GM15510 (cell line): ENCODE data around the gene TSC1.

Source experiments
- POLR2A ChIP-seq: IDR thresholded peaks from 3 replicates; pipeline ENCODE4 v1.6.1; 2011; ENCODE audit warnings: borderline replicate concordance; ENCODE audit not compliant: insufficient read length; ENCODE audit errors: extremely low read depth

The TSC1 gene

DNA sequence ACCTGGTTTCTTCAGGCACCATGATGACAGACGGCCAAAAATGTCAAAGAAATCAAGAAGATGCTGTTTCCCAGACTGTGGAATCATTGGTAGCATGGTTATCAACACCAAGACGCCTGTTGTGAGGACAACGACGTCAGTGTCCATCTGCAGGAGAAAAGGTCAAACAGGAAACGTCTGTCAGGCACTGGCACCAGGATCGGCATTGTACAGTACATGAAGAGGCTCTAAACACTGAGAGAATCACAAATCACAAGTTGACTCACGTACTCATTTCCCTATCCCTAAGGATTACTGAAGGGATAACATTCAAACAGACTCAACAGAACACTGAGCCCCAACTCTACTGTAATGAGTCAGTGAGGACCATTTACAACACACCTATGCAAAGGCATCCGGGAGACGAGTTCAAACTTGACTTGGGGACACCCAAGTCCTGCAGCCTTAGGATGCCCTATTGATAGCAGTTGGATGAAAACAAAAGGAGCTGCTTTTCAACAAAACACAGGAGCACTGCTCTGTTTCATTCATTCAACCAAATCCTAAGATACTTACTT is 21.0 kb downstream of the TSC1 start:
- no peak for TF ChIP-seq POLR2A

DNA sequence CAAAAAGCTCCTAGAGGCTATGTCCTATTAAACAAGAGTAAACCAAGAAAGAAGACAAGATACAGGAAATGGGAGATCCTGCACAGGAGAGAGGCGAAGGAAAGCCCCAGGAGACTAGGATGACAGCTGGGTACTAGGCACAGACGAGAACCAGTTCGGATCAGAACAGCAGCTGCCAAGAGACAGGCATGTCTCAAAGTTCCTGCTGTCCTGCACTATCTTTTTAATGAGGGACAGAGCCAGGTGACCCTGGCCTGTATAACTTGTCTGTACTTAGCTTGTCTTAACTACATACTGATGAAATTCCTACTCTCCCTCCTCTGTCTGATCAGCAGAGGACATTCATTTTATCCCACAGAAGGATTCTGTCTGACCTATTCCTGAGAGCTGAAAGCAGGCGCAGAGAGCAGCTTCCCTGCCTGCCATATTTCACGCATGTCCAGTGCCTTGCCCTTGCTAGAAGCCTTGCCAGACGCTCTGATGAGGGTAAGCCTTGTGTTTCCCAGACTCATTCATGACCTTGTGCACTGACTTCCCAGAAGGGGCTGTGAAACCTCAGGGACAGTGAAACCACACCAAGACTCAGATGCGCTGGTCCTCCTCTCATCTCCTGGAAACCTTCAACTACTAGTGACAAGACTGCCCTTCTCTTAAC is 24.7 kb downstream of the TSC1 start:
- no peak for TF ChIP-seq POLR2A

DNA sequence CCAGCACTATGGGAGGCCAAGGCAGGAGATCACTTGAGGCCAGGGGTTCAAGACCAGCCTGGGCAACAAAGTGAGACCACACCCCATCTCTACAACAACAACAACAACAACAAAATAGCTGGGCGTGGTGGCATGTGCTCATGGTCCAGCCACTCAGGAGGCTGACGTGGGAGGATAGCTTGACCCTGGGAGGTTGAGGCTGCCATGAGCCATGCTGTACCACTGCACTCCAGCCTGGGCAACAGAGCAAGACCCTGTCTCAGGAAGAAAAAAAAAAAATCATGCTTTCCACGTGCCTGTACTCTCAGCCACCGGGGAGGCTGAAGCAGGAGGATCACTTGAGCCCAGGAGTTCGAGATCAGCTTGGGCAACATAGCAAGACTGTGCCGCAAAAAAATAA is 29.5 kb downstream of the TSC1 start:
- no peak for TF ChIP-seq POLR2A

DNA sequence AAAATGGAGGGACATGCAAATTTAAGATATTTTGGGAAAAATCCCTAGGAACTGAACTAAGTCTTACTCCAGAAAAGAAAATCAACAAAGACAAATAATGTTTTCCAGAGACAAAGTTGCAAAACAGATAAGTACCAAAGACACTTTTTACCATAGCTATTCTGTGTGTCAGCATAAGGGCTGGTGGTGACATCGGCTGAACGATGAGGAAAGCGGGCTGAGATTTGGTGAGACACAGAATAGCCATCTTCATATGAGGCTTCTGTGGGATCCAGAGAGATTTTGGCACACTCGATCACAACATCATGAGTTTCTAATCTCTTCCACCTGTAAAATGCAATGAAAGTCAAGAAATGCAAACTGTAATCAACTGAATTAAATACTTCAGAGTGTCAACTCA is 32.3 kb downstream of the TSC1 start:
- TF ChIP-seq POLR2A: no peak

DNA sequence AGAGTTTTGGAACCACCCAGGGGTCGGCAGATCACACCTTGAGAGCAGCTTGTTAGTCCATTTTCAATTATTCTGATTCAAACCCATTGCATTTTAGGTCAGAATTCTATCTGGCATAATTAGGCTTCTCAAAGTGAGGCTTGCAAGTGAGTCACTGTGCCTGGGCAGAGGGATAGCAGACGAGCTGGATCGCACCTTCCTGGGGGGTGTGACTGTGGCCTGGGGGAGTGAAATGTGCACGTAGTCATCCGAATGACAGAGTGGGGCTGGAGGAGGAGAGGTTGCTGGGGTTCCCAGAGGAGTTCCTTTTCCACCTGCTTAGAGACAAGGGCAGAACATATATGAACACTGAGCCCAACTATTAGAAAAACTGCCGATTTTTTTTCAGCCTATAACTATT is 34.0 kb downstream of the TSC1 start:
- TF ChIP-seq POLR2A: no peak

DNA sequence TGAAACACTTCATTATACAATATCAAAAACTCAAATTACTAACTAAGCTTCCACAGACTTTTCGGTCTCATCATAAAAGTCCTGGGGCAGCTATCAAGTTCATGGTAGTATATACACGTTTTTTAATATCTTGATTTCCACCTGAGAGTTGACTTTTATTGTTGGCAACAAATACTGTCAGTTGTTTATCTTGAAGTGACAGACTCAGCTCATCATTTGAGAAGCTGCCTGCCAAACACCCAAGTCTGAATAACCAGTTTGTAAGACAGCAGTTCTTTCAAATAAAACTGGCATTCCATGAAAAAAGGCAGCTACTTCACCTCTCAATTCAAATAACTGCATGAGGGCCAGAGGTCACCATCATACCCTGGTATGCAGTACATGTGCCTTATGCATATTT is 35.1 kb downstream of the TSC1 start:
- no peak for TF ChIP-seq POLR2A

DNA sequence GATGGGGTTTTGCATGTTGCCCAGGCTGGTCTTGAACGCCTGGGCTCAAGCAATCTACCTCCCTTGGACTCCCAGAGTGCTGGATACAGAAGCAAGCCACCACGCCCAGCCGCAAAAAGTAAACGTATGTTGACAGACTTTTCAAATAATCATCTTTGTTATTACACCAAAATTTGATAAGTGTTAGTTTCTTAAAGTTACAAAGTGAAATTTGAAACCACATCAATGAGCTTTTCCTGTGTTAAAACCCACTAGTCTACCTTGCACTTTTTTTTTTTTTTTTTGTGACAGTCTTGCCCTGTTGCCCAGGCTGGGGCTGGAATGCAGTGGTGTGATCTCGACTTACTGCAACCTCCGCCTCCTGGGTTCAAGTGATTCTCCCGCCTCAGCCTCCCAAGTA is 35.8 kb downstream of the TSC1 start:
- TF ChIP-seq POLR2A: no peak

DNA sequence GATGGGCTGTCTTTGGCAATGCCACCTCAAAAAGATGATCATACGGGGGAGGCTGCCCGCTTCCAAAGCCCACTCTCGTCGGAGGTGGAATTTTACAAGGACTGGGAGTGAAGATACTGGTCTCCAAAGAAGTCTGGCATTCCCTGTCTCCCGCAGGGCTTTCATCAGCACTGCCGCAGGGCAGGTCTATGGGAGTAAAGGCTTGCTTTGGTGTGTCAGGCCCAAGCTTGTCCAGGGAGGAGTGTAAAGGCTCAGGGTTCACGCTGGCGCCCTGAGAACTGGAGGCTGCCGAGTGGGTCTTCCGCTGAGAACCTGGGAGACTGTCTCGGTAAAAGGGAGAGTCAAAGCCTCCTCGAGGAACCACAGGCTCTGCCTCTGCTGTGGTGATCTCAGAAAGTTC is 38.7 kb downstream of the TSC1 start:
- TF ChIP-seq POLR2A: no peak

DNA sequence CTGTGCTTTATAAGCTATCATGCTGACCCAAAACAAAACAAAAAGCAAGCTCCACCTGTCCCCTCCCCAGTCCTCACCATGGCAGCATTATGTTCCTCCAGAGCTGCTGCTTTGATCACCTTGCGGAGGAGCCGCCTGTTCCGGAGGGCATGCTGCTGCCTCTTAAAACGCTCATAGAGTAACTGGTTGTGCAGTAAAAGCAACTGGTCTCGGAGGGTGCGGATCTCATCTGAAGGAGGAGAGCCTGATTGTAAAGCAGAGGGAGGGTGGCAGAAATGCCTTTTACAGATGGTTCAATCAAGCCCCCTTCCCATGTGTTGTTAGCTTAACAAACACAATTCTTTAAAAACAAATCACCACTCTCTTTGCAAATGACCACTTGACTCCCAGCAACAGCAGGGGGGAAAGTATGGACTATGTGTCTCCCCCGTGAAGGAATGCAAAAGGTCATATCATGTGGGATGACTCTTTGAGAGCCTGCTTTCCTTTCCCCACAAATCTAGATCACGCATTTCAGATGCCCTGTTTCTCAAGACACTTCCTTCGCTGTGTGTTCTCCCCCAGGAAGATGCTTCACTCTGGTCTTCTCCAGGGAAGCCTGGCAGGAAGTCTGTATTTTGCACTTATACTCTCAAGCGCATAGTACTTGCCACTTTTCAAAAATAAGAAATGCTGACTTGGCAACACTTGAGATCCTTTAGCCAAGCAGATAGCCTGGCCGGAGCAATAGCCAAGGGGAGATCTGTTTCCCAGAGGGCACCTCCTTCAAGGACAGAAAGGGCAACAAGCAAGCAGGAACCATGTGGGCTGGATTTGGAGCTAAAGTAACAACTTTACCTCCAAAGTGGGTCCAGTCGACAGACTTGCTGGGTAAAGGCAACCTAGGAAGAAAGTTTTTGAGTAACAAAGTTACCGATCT is 40.6 kb downstream of the TSC1 start:
- no peak for TF ChIP-seq POLR2A

DNA sequence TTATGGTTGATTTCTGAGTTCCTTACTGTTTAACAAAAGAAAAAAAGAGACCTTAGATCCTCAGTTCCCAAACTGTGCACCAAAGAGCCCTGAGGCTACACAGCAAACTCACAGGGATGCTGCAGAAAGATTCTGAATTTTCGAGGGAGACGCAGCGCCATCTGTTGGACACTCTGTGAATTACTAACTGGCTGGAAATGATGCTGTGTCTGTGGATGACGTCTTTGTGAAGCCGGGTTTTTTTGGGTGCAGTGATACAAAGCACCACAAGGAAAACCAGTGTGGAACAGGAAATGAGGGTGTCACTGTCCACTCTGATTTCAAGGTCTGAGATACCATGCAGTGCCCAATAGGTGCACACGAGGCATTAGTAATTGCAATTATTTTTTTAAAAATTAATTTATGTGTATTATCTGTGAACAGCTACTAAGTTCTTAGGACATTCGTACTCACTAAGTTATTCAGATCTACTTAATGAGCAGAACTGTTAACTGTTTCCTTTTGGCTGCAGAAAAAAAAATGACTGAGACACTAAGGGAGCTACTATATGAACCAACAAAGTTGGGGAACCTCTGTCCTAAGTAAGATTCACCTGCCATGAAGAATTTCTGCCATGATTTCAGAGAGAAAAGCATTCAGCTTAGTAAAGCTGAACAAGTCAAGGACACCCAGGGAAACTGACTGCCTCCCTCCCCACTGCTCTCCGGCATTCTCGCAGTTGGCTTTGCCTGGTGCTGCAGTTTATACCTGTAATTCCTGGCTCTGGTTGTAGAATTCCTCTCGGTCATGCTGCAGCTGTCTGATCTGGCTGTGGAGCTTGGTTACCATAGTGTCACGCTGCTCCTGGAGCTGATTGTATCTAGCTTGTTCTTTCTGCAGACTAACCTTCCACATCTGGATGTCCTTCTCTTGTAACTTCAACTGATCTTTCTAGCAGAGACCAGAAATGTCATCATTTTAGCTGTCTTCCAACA is 42.3 kb downstream of the TSC1 start:
- no peak for TF ChIP-seq POLR2A

DNA sequence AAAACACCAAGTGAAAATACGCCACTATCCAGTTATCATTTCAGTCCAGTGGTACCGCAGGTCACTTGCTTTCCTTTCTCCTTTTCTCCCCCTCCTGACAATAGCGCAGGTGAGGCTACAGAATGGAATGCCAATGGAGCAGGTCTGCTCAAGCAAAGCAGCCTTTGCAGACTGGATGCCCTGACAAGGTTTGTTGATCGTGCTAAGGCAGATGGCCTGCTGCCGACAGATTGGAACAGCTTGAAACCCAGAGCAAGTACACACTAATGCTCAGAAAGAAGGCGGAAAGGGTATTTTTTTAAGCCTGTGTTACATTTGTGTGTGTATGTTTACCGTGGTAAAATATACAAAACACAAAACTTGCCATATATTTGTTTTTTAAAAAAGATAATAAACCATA is 46.4 kb downstream of the TSC1 start:
- no peak for TF ChIP-seq POLR2A

DNA sequence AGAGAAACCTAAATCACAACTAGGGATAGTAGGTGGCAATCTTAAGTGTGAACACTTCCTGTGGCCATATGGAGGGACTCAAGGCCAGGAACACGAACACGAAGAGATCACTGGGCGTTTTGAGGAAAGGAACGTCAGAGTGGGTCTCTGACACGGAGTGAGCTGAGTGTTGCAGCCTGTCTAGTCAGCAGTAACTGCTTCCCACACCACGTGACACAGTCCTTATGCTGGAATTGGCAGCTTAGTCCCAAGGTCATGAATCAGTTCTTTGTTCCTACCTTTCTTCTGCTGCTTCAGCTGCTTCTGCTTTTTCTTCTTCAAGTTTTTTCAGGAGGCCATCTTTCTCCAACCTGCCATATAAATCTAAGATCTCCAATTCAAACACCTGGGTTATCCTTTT is 47.5 kb downstream of the TSC1 start:
- TF ChIP-seq POLR2A: no peak

DNA sequence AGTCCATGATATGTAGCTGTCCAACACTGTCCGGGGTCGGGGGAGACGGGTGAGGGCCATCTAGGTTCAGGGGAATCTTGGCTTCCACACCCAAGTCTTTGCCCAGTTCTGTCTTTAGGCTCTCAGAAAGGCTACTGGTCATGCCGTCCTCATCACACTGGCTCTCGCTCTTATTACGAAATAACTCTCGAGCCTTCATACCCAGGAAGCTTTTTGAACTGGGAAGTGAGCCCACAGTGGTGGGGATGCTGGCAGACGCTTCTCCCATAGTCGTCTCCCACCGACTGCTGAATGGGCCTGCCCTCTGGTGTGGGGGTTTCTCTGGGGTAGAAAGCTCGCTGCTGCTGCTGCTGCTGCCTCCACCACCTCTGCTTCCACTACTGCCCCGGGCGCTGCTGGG is 48.2 kb downstream of the TSC1 start:
- TF ChIP-seq POLR2A: no peak
